Measurements from ENCODE around the gene CERK. TPM values are rescaled to one million over a fixed set of nuclear protein-coding genes. Genes with fewer than 3 reads are reported as not detected.

CERK gene
- polyA plus RNA-seq, 3 donors = 14.7 to 27.2 (median 18.6) TPM

DNA sequence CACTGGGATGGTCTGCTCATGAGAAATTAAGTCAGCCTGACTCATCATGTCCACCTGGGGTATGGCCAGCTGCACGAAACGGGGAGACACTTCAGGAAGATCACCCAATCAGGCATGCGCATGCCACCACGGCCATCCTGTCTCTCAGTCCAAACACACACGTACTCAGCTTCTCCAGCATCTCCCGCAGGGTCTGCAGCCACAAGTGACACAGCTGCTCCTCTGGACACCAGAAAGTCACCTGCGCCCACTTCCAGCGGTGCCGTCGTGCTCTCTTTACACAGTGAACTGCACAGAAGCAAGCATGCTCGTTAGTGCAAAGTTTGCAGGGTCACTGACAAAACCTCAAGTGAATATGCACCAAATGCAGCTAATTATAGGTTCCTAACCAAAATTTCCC lies 18.1 kb downstream of the CERK start:
- WGBS, 3 donors = 92 to 94% (median 94%) methylated on average over 11 of the region's 11 CpGs
- no peak overlapping the region for H3K27ac ChIP-seq (ENCODE audit: low read depth, low read length)

DNA sequence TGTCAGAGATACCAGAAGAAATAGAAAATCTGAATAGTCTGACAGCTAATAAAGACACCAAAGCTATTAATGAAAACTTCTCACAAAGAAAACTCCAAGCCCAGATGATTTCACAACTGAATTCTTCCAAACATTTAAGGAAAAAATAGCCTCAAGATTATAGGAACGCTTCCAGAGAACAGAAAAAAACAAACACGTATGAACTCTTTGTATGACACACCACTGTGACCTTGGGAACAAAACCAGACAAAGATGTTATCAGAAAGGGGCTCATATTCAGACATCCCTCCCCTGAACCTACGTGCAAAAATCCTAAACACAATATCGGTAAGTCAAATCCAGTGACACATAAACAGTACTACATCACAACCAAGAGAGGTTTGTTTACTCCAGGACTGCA lies 23.5 kb downstream of the CERK start:
- WGBS, 3 donors = 25 to 63% (median 52%) methylated on average over 4 of the region's 4 CpGs
- no peak overlapping the region for H3K27ac ChIP-seq (ENCODE audit: low read depth, low read length)

DNA sequence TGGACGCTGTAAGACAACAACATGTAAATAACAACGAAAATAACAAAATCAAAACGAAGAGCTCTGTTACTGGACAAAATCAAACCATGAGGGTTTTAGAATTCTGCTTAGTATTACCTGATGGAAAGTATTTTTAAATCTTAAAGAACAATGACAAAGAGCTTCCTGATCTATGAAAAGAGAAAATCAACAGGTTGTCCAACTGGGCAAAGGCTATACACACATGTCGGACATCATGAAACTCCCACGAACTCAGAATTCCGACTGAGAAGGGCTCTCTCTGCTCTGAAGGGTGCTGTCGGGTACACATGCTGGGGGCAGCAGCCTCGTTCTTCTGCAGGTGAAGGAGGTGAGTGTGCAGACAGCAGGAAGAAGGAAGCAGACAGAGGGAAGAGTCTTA lies 25.8 kb downstream of the CERK start:
- no peak overlapping the region for H3K27ac ChIP-seq (ENCODE audit: low read depth, low read length)
- WGBS, 3 donors = 93 to 97% (median 94%) methylated on average over 8 of the region's 8 CpGs

DNA sequence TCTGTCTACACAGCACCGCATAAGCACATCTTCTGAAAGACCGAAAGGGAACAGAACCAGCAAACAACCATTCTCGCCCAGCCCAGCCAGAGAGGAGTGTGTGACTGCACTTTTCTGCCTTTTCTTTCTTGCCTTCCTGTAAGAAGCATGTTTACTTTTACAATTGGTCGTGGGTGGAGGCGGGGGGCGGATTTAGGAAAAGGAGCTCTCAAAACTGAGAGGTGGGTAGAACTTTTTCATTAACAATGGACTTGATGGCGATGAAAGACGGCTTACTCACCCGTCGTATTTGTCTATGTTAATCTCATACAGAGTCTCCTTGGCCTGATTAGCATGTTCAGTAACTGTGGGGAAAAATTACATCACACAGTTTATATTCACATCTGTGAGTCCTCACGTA lies 27.2 kb downstream of the CERK start:
- WGBS, 3 donors = 88 to 93% (median 93%) methylated on average over 11 of the region's 11 CpGs
- H3K27ac ChIP-seq (ENCODE audit: low read depth, low read length) = no peak overlapping the region

DNA sequence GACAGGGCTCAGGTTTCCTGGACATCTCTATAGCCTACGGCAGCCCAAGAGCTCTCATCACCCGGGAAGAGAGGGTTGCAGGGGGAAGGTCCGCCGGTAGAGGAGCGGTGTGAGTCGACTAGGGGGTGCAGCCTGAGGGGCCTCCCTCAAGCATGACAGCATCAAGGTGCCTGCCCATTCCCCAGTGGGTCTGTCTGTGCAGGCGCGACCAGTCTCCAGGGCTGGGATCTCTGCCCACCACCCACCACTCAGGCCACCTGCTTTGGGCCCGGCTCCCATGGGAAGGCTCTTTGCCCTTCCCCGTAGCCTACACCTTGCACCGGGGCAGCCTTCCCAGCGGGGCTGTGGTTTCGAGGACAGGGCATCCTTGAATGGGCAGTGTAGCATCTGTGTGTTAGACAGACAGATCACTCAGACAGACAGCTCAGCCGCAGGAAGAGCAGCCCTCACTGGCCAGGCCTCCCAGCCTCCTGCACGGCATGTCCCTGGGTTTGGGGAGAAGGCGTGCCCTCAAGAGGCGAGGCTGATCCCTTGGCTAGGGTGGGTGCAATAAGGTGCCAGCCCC lies 29.2 kb downstream of the CERK start:
- WGBS, 3 donors = 94 to 95% (median 95%) methylated on average over 17 of the region's 17 CpGs

DNA sequence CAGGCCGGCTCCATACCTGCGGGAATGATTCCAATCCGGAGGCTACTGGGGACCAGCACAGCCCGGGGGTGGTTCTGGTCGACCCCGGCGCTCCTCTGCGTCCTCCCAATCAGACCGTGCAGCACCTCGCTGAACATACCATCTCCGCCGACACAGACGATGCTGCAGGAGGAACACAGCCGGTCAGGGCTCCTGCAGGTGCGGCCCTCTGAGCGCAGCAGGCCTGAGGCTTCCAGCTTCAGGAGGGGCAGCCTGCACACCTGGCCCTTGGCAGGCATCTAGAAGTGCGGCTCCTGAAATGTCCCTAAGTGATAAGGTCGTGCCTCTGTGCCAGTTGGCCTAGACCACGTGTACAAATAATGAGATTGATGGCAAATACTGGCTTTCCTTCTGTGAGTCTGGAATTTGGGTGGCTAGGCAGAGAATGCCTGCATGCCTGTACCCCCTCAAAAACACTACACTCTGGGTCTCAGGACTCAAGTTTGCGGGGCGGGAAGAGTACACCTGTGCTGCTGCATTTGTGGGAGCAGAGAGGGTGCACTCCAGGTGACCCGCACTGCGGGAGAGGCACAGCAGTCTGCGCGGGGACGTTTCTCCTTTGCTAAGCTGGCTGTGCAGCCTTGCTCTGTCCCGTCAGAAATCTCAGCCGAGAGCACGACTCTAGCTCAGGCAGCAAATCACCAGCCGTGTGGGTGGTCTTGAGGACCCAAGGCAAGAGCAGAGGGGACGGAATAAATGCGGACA lies 30.1 kb downstream of the CERK start:
- WGBS, 3 donors = 58 to 95% (median 87%) methylated on average over 32 of the region's 32 CpGs
- H3K27ac ChIP-seq (ENCODE audit: low read depth, low read length) = no peak overlapping the region

More for the DNA sequence above, 29.2 kb downstream of the CERK start:
- H3K27ac ChIP-seq (ENCODE audit: low read depth, low read length) = no peak overlapping the region

DNA sequence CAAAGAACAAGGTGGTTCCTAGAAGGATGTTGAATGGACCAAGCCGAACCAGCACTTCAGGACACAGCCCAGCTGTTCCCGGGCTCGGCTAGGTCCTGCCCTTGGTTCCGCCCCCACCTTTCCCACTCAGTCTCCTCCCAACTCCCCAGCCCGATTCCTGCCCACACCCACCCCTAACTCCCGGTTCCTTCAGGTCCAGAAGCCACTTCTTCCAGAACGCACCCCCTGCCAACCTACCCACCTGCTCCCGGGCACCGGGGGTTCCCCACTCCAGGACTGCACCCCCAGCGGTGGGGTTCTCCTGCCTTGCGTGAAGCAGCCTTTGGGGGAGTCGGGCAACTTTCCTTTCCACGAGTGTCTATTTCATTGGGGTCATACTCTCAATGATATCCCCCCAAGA lies 30.7 kb downstream of the CERK start:
- WGBS, 3 donors = 87 to 94% (median 92%) methylated on average over 12 to 13 of the region's 13 CpGs
- H3K27ac ChIP-seq (ENCODE audit: low read depth, low read length) = no peak overlapping the region

DNA sequence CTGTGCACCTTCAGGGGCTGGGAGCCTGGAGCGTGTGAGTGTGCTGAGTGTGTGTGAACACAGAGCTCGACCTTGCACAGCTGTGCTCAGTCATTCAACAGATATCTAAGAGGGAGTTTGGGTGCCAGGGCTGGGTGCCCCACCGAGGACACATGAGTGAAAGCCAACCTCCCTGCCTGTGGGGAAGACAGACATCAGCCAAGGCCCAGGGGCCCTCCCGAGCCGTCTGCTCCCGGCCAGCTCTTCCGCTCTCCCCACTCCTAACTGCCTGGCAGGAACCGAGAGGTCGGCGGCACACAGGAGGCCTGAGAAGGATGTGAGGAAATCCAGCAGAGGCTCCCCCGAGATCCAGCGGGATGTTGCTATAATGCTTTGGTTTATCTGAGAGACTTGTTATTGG lies 32.0 kb downstream of the CERK start:
- H3K27ac ChIP-seq (ENCODE audit: low read depth, low read length) = no peak overlapping the region
- WGBS, 3 donors = 85 to 93% (median 86%) methylated on average over 12 of the region's 12 CpGs

DNA sequence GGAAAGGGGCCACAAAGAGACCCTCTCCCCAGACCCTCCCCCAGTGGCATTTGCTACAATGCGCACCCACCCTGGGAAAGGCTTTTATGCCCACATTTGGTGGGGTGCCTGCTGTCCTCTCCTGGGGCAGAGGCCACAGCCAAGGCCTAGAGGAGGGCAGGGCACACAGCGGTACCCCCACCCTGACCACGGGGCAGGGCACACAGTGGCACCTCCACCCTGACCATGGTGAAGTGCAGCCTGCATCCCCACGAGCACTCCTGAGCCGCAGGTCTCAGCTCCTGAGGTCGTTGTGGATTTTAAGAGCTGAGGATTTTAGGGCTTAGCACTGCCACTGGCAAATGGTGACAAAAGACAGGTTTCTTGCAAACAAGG lies 34.1 kb downstream of the CERK start:
- 85 to 97% (median 96%) methylated on average over 6 of the region's 6 CpGs for WGBS, 3 donors
- no peak overlapping the region for H3K27ac ChIP-seq (ENCODE audit: low read depth, low read length)

DNA sequence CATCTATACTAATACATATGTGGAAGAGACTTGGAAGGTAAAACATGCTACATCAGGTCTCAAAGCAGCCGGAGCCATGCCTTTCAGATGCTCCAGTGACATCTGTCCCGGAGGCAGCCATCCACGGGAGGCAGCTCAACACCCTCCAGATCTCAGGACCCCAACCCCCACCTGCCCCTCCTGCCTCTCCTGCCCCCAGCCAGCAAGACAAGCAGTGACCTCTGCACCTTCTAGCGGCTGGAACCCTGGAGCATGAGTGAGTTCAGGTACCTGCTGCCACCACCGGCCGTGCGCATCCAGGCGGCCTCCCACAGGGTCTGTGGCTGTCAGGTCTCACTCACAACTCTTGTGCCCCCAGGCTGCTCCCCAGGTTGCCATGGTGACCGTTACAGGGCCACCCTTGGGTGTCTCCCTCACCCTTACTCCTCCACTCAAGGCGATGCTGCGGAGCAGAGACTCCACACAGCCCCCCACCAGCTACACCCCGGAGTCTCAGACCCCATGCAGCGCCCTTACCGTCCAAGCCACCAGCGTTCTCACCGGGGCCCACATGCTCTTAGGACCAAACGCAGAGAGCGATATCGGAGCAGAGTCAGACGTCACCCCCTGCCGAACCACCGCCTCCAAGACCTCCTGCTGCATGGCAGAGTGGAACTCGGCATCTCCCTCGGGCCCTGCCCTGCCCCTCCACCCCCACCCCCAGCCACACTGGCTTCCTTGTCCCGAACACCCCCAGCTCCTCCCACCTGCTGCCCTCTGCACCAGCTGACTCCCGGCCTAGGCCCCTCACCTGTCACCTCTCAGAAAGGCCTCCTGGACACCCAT lies 34.7 kb downstream of the CERK start:
- no peak overlapping the region for H3K27ac ChIP-seq (ENCODE audit: low read depth, low read length)
- 93 to 96% (median 96%) methylated on average over 25 to 26 of the region's 26 CpGs for WGBS, 3 donors

DNA sequence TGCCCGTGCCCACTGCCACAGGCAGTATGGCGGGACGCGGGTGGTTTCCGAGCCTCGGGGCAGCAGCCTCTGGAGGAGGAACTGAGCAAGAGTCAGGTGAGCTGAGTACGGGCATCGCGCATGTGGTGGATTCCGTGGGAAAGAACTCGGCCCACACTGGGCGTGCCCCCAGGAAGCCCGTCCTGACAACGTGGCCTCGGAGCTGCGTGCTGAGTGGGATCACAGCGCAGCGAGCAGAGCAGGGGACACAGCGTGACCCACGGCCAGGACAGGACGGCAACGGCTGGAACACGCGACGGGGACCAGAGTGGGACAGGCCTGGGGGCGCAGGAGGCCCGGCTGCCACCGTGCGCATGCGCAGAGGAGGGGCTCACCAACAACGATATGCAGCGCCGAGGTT lies 36.8 kb downstream of the CERK start:
- 92 to 95% (median 92%) methylated on average over 33 of the region's 33 CpGs for WGBS, 3 donors
- H3K27ac ChIP-seq (ENCODE audit: low read depth, low read length) = no peak overlapping the region

DNA sequence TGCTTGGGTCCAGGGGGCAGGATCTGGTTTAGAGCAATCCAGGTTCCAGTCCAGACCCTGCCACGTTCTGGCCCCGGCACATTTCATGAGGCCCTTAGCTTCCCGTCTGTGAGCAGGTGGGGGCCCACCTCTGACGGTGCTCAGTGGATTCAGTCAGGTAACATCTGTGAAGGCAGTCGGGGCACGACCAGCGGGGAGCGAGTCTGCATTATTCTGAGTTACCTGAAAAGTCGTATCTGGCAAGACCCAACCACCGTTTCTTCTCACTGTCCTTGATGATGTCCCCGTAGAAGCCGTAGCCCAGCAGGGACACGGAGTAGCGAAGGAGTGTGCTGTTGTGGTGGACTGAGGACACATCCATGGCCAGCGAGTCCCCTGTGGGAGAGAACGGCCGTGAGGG lies 39.0 kb downstream of the CERK start:
- 95% methylated on average over 17 of the region's 17 CpGs for WGBS, 3 donors
- no peak overlapping the region for H3K27ac ChIP-seq (ENCODE audit: low read depth, low read length)

DNA sequence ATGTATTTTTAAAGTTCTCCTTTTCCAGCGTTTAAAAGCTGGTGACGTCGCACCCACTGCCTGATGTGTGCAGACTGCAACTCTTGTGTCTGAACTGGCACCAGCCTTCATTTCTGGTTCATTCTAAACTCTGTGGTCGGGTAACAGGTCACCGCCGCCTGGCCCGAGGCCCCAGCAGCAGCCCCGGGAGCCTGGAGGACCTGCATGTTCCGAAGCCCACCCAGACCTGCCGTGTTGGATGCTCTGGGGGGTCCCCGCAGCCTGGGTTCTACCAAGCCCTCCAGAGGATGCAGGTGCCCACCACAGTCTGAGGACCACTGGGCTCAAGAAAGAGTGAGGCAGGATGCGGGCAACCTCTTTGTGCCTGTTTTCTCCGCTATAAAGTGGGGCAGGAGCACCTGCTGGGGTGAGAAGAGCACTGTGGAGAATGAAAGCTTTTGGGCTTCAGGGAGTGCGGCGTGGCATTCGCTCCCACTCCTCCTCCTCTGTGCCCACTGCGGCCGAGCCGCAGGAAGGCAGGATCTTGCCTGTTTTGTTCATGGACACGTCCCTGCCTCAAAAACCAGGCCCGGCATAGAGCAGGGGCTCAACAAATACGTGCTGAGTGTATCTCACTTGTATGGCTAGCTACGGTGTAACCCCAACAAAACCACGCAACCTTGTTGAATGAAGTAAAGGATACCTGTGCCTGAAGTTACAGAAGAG lies 40.1 kb downstream of the CERK start:
- WGBS, 3 donors = 92 to 93% (median 93%) methylated on average over 24 of the region's 24 CpGs
- H3K27ac ChIP-seq (ENCODE audit: low read depth, low read length) = no peak overlapping the region

DNA sequence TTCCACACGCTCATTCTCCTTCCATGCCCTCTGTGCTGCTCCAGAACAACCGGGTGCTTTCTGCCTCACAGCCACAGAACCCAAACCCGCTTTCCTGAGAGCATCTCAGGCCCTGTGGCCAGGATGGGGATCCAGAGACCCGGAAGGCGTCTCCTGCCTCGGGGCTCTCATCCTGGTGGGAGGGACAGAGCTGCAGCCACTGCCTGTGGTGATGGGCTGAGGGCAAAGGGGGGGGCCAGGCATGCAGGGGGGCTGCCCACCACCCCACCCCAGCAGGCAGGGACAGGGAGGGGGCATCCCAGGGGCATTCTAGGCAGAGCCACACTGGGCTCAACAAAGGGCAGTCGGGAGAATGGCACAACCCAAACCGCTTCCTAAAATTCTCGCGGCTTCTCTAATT lies 41.4 kb downstream of the CERK start:
- 86 to 93% (median 92%) methylated on average over 10 of the region's 10 CpGs for WGBS, 3 donors
- H3K27ac ChIP-seq (ENCODE audit: low read depth, low read length) = no peak overlapping the region

DNA sequence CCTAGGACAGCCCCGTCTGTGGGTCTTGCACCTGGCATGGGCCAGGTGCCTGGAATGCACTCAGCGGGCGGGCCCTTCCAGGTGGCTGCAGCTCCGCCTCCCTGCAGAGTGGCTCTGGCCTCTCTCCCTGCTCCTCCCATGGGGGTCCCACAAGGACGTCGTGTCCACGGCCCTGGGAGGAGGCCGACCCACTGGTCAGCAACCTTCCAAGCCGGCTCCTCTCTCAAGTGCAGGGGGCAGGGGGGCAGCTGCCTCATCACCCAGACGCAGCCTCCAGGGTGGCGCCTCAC lies 41.9 kb downstream of the CERK start:
- no peak overlapping the region for H3K27ac ChIP-seq (ENCODE audit: low read depth, low read length)
- WGBS, 3 donors = 84 to 86% (median 85%) methylated on average over 11 of the region's 11 CpGs

DNA sequence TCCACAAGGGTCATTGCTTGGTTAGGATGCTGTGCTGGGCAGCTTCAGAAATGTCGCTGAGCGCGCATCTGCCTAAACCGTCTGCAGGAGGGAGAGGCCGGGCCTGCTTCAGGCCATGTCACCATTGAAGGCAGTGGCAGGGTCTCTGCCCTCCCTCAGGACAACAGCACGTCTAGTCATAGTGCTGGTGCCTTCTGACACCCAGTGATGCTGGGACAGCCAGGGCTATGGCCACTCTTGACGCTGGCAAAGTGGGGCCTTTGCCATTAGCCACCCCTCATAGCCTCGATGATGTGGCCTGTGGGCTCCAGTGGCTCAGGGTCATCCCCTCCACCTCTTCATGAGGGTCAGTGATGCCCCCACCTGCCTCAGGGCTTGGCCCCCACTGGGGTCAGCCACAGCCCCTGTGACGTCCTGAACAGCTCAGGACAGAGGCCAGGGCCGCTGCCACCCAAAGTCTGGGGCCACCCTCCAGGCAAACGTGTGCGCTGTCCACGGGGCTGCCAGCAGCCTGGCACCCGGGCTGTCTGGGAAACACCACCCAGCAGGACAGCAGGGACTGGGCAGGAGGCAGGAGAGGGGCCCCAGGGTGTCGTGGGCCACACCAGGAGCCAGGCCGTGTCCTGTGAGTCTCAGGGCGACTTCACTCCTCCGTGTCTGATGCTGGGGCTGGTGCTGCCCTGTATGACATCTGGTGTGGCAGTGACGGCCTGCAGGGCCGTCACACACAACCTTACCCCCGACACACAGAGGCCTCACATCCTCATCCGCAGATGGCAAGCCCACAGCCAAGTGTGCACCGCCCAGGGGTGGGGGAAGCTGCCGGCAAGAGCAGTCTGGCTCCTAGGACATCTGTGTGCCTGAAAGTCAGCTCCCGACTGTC lies 42.5 kb downstream of the CERK start:
- WGBS, 3 donors = 84 to 88% (median 86%) methylated on average over 25 of the region's 25 CpGs

DNA sequence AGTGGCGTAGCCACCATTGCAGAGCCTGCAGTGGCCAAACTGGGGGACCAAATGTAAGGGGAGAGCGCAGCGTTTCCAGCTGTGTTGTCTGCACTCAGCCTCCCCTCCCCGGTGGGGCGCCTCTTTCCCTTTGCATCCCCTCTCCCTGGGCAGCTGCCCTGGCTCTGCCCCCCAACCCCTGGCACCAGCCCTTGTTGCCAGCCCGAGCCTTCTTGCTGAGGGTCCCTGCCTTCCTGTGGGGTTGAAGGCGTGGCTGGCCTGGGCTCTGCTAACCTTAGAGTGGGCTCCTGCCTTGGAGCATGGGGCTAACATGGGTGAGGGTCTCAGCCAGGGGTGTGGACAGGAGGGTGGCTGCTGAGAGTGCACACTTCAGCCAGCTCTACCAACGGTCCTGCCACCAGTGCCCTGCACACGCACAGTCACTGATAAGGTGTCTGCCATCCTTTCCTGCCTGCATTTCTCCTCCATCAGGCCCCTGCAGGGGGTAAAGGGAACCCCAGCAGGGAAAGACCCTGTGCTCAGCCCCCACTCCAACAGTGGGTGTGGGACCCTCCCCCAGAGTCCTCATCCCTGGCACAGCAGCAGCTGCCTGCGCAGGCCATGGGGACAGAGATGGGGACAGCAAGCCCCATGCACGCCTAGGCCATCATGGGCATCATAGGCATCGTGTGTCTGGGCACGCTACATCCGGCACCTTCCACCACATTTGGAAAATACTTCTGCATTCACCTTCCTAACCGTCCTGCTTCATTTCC lies 43.5 kb downstream of the CERK start:
- H3K27ac ChIP-seq (ENCODE audit: low read depth, low read length) = no peak overlapping the region
- 92 to 94% (median 93%) methylated on average over 13 to 15 of the region's 15 CpGs for WGBS, 3 donors

More for the DNA sequence above, 42.5 kb downstream of the CERK start:
- no peak overlapping the region for H3K27ac ChIP-seq (ENCODE audit: low read depth, low read length)

All from adipose tissue (tissue), 3 donors.